Fibroblast of the aortic adventitia (primary cell): ENCODE data around the gene CAD. TPM values are rescaled to one million over a fixed set of nuclear protein-coding genes. Genes with fewer than 3 reads are reported as not detected.
"Not testable (repeated sequence)": the region's sequence is repeated elsewhere in the genome, so short reads cannot be mapped to it uniquely, and the experiment has no call there.

Experiments
- DNase-seq: peaks from one replicate; pipeline ENCODE4 v3.0.0-alpha.2; 2010; ENCODE audit warnings: low read depth
- H3K4me3 ChIP-seq: 2 replicates; pipeline ENCODE4 v1.5.1; 2011; ENCODE audit warnings: low read depth, mild to moderate bottlenecking, control low read depth, low read length, moderate library complexity
- CTCF ChIP-seq: IDR thresholded peaks from 2 replicates; pipeline ENCODE4 v1.5.1; 2011; ENCODE audit warnings: mild to moderate bottlenecking, low read length, control low read depth, inconsistent platforms; ENCODE audit not compliant: insufficient read depth
- total RNA-seq: library from RNA; depleted of rRNA; stranded (reverse); fragments of >200 nt; gene quantifications from 2 replicates; pipeline ENCODE4 v1.2.3, GENCODE V29; 2012; ENCODE audit warnings: low replicate concordance

Gene CAD
- total RNA-seq, 1 donor, result 35.5 TPM

GRCh38 chr2:27270131-27270530 lies 53.0 kb downstream of the CAD start:
- no peak for DNase-seq
- TF ChIP-seq CTCF, result no peak

GRCh38 chr2:27270670-27271069 lies 53.5 kb downstream of the CAD start:
- H3K4me3 ChIP-seq, result no peak overlapping the region
- DNase-seq, result no peak
- TF ChIP-seq CTCF, result no peak

More at GRCh38 chr2:27270131-27270530, 53.0 kb downstream of the CAD start:
- H3K4me3 ChIP-seq, result no peak overlapping the region

GRCh38 chr2:27271631-27272340 lies 54.6 kb downstream of the CAD start:
- DNase-seq, result no peak
- TF ChIP-seq CTCF, result no peak
- H3K4me3 ChIP-seq, result no peak overlapping the region

GRCh38 chr2:27272537-27273522 lies 55.7 kb downstream of the CAD start:
- not testable (repeated sequence) for DNase-seq, H3K4me3 ChIP-seq

GRCh38 chr2:27275211-27276150 lies 58.3 kb downstream of the CAD start, which contains the start of gene DNAJC5G:
DNAJC5G (plus strand) TSS chr2:27275433; CDS start chr2:27276729, 1,296 bp downstream.
- H3K4me3 ChIP-seq, result no peak within 1 kb of the TSS
- no peak for DNase-seq
- no peak for TF ChIP-seq CTCF

- no peak for DNase-seq
- no peak overlapping the region for H3K4me3 ChIP-seq
- TF ChIP-seq CTCF, result no peak
Measured at GRCh38 chr2:27278010-27278409, 60.8 kb downstream of the CAD start.
